Activated CD8-positive, alpha-beta T cell treated with anti-CD3 and anti-CD28 coated beads for 36 hours (primary cell): ENCODE results near the gene PSAPL1. TPM values are rescaled to one million over a fixed set of nuclear protein-coding genes. Genes with fewer than 3 reads are reported as not detected.
A peak's percentile ranks its signal among the peaks of the same experiment; 100 is the strongest.

Source experiments
- ATAC-seq: fragments of 200-7000 bp; cut with Tn5 transposase; one replicate; pipeline ENCODE4 v1.10.0; 2021; ENCODE audit warnings: mild to moderate bottlenecking, moderate library complexity
- CTCF ChIA-PET: fragments of 350-600 bp; sonication (Branson Sonifier 250); formaldehyde crosslinking; loops from one replicate; lab custom pipeline; 2021; ENCODE audit warnings: antibody characterized with exemption; lab: Charles Lee
- POLR2A ChIA-PET: fragments of 350-600 bp; sonication (Branson Sonifier 250); formaldehyde crosslinking; loops from one replicate; lab custom pipeline; 2021; ENCODE audit warnings: antibody characterized with exemption; lab: Charles Lee
- DNase-seq: peaks from one replicate; pipeline ENCODE4 v3.0.0-alpha.2; 2020
- H3K27ac Mint-ChIP-seq: one replicate; pipeline ENCODE4 v1.8.0; 2021; ENCODE audit warnings: mild to moderate bottlenecking, mixed read lengths
- H3K27me3 Mint-ChIP-seq: one replicate; pipeline ENCODE4 v1.8.0; 2021; ENCODE audit warnings: mixed read lengths
- H3K36me3 Mint-ChIP-seq: one replicate; pipeline ENCODE4 v1.8.0; 2021; ENCODE audit warnings: low read depth, mixed read lengths
- H3K4me1 Mint-ChIP-seq: one replicate; pipeline ENCODE4 v1.8.0; 2021; ENCODE audit warnings: low read depth, mixed read lengths
- H3K4me3 Mint-ChIP-seq: one replicate; pipeline ENCODE4 v1.8.0; 2021; ENCODE audit warnings: mild to moderate bottlenecking, moderate library complexity, mixed read lengths
- H3K9me3 Mint-ChIP-seq: one replicate; pipeline ENCODE4 v1.8.0; 2021; ENCODE audit warnings: mixed read lengths
- intact Hi-C: fragments of 100-400 bp; cut with micrococcal nuclease; formaldehyde crosslinking; loops from one replicate; pipeline ENCODE4 v1.10.0; 2022
- total RNA-seq, 2 experiments: library from RNA; stranded (reverse); gene quantifications; one replicate each; pipeline ENCODE4 v1.2.3, GENCODE V29; 2021
- TF ChIP-seq, protein P1 (sequence below): fragments of 200-600 bp; IDR thresholded peaks from one replicate; pipeline ENCODE4 v1.8.0; 2022; ENCODE audit warnings: antibody characterized with exemption, mild to moderate bottlenecking

Gene PSAPL1, protein sequence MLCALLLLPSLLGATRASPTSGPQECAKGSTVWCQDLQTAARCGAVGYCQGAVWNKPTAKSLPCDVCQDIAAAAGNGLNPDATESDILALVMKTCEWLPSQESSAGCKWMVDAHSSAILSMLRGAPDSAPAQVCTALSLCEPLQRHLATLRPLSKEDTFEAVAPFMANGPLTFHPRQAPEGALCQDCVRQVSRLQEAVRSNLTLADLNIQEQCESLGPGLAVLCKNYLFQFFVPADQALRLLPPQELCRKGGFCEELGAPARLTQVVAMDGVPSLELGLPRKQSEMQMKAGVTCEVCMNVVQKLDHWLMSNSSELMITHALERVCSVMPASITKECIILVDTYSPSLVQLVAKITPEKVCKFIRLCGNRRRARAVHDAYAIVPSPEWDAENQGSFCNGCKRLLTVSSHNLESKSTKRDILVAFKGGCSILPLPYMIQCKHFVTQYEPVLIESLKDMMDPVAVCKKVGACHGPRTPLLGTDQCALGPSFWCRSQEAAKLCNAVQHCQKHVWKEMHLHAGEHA
- total RNA-seq, result not detected

DNA sequence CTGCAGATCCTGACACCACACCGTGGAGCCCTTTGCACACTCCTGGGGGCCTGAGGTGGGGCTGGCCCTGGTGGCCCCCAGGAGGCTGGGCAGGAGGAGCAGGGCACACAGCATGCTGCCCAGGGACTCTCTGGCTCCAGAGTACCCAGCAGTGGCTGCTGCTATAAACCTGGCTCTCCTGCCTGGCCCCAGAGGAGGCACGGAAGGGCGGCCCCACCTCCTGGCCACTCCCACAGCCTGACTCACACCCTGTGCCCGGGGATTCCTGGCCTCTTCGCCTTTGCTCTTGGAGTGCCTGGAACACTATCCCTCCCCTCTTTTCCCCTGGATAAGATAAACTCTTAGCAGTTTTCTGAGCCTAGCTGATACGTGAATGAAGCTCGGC is at the start of gene PSAPL1:
TSS of gene PSAPL1 (minus strand) at position 165 of the 385 bp plus-strand sequence. CDS start at position 114, 51 bp downstream.
- ATAC-seq (peak; percentile 45), DNase-seq (peak; percentile 26)
- Mint-ChIP-seq H3K27ac (no peak within 1 kb of the TSS), H3K27me3 (no peaks in the 10 kb centered on the region), H3K36me3 (no peaks in the 10 kb centered on the region), H3K9me3 (no peaks in the 10 kb centered on the region), H3K4me1 (no peaks in the 10 kb centered on the region), H3K4me3 (no peak within 1 kb of the TSS)
- TF ChIP-seq, protein P1, sequence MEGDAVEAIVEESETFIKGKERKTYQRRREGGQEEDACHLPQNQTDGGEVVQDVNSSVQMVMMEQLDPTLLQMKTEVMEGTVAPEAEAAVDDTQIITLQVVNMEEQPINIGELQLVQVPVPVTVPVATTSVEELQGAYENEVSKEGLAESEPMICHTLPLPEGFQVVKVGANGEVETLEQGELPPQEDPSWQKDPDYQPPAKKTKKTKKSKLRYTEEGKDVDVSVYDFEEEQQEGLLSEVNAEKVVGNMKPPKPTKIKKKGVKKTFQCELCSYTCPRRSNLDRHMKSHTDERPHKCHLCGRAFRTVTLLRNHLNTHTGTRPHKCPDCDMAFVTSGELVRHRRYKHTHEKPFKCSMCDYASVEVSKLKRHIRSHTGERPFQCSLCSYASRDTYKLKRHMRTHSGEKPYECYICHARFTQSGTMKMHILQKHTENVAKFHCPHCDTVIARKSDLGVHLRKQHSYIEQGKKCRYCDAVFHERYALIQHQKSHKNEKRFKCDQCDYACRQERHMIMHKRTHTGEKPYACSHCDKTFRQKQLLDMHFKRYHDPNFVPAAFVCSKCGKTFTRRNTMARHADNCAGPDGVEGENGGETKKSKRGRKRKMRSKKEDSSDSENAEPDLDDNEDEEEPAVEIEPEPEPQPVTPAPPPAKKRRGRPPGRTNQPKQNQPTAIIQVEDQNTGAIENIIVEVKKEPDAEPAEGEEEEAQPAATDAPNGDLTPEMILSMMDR, result no peak
- CTCF ChIA-PET, result no interaction called here
- intact Hi-C loops, result no loop called here
- POLR2A ChIA-PET, result interaction anchor here (0.6 kb wide), 1 partner anchor 29 kb away, joined by 4 read pairs; no protein-coding TSS in a partner anchor

DNA sequence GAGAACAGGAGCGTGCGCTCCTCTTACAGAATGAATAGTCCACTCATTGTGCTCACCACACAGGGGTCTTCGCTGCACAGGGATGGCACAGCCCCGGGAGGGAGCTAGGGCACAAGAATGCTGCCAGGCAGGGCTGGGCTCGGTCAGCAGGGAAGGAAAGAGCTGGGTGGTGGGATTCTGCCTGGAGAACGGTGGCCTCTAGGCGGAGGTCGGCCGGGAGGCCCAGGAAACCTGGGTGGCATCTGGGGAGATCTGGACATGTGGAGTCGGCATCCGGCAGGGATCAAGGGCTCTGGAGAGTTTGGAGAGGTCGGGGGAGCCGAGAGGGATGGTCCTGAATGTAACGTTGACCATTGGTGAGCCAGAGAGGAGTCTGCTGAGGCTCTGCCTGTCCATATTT is 46.5 kb upstream of the PSAPL1 start:
- CTCF ChIA-PET, result no interaction called here
- Mint-ChIP-seq H3K27me3 (no peaks in the 10 kb centered on the region), H3K27ac (no peak overlapping the region), H3K4me1 (no peaks in the 10 kb centered on the region), H3K9me3 (no peaks in the 10 kb centered on the region), H3K4me3 (no peak overlapping the region), H3K36me3 (no peaks in the 10 kb centered on the region)
- intact Hi-C loops, result no loop called here
- no peak for ATAC-seq
- DNase-seq, result no peak
- POLR2A ChIA-PET, result no interaction called here
- TF ChIP-seq, protein P1, result no peak

- POLR2A ChIA-PET, result no interaction called here
- H3K4me3 Mint-ChIP-seq, result no peak overlapping the region
- TF ChIP-seq, protein P1, result no peak
- CTCF ChIA-PET, result no interaction called here
- no peaks in the 10 kb centered on the region for H3K27me3 Mint-ChIP-seq
- intact Hi-C loops, result no loop called here
- H3K27ac Mint-ChIP-seq, result no peak overlapping the region
- no peaks in the 10 kb centered on the region for H3K4me1 Mint-ChIP-seq
- DNase-seq (no peak), ATAC-seq (no peak)
- no peaks in the 10 kb centered on the region for H3K9me3 Mint-ChIP-seq
- H3K36me3 Mint-ChIP-seq, result no peaks in the 10 kb centered on the region
Measured at GRCh38 chr4:7480423-7480822, 45.7 kb upstream of the PSAPL1 start.

GRCh38 chr4:7478665-7479064 is 43.9 kb upstream of the PSAPL1 start:
- Mint-ChIP-seq H3K27ac (no peak overlapping the region), H3K27me3 (no peaks in the 10 kb centered on the region), H3K9me3 (no peaks in the 10 kb centered on the region), H3K4me1 (no peaks in the 10 kb centered on the region), H3K36me3 (no peaks in the 10 kb centered on the region), H3K4me3 (no peak overlapping the region)
- ChIA-PET POLR2A (no interaction called here), CTCF (no interaction called here)
- intact Hi-C loops, result no loop called here
- TF ChIP-seq, protein P1, result no peak
- DNase-seq (no peak), ATAC-seq (no peak)

DNA sequence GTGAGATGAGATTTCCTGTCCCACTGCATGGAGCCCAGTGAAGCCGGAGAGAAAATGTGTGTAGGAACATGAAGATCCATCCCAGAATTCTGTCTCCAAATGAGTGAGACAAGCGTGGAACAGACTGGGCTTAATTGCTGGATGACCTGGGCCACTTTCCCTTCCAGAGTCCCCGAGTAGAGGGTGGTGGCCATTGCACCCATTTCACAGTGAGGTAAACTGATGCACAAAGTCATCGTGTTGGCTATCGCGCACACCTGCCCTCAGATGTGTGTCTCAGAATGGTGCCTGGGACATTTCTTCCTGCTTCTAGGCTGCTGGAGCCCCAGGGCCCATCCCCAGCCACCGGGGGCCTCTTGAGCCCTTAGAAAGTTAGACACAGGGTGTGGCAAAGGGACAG is 43.0 kb upstream of the PSAPL1 start:
- TF ChIP-seq, protein P1, result no peak
- Mint-ChIP-seq H3K27me3 (no peaks in the 10 kb centered on the region), H3K4me1 (no peaks in the 10 kb centered on the region), H3K27ac (no peak overlapping the region), H3K36me3 (no peaks in the 10 kb centered on the region), H3K9me3 (no peaks in the 10 kb centered on the region), H3K4me3 (no peak overlapping the region)
- ChIA-PET CTCF (no interaction called here), POLR2A (no interaction called here)
- DNase-seq (no peak), ATAC-seq (no peak)
- intact Hi-C loops, result no loop called here
